Body of pancreas (tissue), 4 donors: ENCODE data around the gene RGMA. TPM values are rescaled to one million over a fixed set of nuclear protein-coding genes. Genes with fewer than 3 reads are reported as not detected.

ENCODE experiments used
- ATAC-seq: fragments of 150-250 bp; one replicate; pipeline ENCODE4 v1.9.1; 2016
- DNase-seq, 4 donors: peaks; one replicate each; pipeline ENCODE4 v3.0.0-alpha.2; 2019
- H3K27ac ChIP-seq, 4 donors: fragments of 200-600 bp; sonication (generic); 1 replicate in 3 of 4; 2 replicates in 1 of 4; pipeline versions ENCODE4 v1.5.1 to v1.6.1; 2016 to 2019; ENCODE audit warnings: mild to moderate bottlenecking in 1 of 4, mixed read lengths in 1 of 4, moderate library complexity in 1 of 4
- H3K27me3 ChIP-seq, 2 donors: fragments of 200-600 bp; sonication (generic); one replicate each; pipeline ENCODE4 v1.6.0; 2016; ENCODE audit warnings: mild to moderate bottlenecking in 1 of 2
- H3K36me3 ChIP-seq, 2 donors: fragments of 200-600 bp; sonication (generic); replicated peaks in 1 of 2; 2 replicates each; pipeline ENCODE4 v1.5.1; 2016; ENCODE audit warnings: low read depth in 2 of 2; ENCODE audit not compliant: insufficient read depth in 1 of 2
- H3K4me1 ChIP-seq: fragments of 200-600 bp; sonication (generic); one replicate; pipeline ENCODE4 v1.6.0; 2016
- H3K4me3 ChIP-seq, 2 donors: fragments of 200-600 bp; sonication (generic); 1 replicate in 1 of 2; 2 replicates in 1 of 2; pipeline ENCODE4 v1.5.1; 2016 to 2019
- H3K9me3 ChIP-seq, 3 donors: fragments of 200-600 bp; sonication (generic); 1 replicate in 2 of 3; 2 replicates in 1 of 3; pipeline ENCODE4 v1.5.1; 2016
- POLR2A ChIP-seq, 3 donors: fragments of 450-650 bp; IDR thresholded peaks; one replicate each; pipeline ENCODE4 v1.6.1; 2016; ENCODE audit warnings: antibody characterized with exemption in 3 of 3, mild to moderate bottlenecking in 2 of 3
- WGBS, 2 donors: methylation state at CpG; one replicate each; pipeline ENCODE4 v1.1.5; 2017; 5-methylcytosine and 5-hydroxymethylcytosine counted together
- intact Hi-C: fragments of 100-400 bp; cut with DNase I; formaldehyde crosslinking; loops from one replicate; pipeline ENCODE4 v1.15.1; 2023
- total RNA-seq, 2 donors: library from RNA; depleted of rRNA; stranded (reverse); fragments of >200 nt; gene quantifications; one replicate each; pipeline ENCODE4 v1.1.0, GENCODE V29; 2016
- TF ChIP-seq, protein P1 (sequence below), 7 experiments: fragments of 450-650 bp in 4 of 7; fragments of 200-600 bp in 3 of 7; sonication (generic) in 3 of 7; IDR thresholded peaks; one replicate each; pipeline ENCODE4 v1.5.1; 2016 to 2019; ENCODE audit warnings: antibody characterized with exemption in 7 of 7

Gene RGMA
- total RNA-seq, 2 donors from 2014 or later = 8.8 to 9.2 TPM

GRCh38 chr15:92997821-92998220 lies 91.2 kb downstream of the RGMA start:
- Histone ChIP-seq H3K36me3 (peaks cover 16 to 65% of the 10 kb centered on the region in 2 donors), H3K4me1 (no peaks in the 10 kb centered on the region), H3K9me3 (no peaks in the 10 kb centered on the region), H3K27me3 (no peaks in the 10 kb centered on the region), H3K27ac (no peak overlapping the region), H3K4me3 (no peak overlapping the region)
- WGBS, 2 donors = 89 to 91% methylated on average over 6 of the region's 6 CpGs
- ATAC-seq (no peak), DNase-seq (no peak)
- intact Hi-C loops = loop anchor here (10.0 kb wide), 1 partner anchor 53 kb away; no protein-coding TSS in a partner anchor
- no peak for TF ChIP-seq POLR2A (IDR thresholded peaks at IDR 0.05)
- TF ChIP-seq, protein P1, sequence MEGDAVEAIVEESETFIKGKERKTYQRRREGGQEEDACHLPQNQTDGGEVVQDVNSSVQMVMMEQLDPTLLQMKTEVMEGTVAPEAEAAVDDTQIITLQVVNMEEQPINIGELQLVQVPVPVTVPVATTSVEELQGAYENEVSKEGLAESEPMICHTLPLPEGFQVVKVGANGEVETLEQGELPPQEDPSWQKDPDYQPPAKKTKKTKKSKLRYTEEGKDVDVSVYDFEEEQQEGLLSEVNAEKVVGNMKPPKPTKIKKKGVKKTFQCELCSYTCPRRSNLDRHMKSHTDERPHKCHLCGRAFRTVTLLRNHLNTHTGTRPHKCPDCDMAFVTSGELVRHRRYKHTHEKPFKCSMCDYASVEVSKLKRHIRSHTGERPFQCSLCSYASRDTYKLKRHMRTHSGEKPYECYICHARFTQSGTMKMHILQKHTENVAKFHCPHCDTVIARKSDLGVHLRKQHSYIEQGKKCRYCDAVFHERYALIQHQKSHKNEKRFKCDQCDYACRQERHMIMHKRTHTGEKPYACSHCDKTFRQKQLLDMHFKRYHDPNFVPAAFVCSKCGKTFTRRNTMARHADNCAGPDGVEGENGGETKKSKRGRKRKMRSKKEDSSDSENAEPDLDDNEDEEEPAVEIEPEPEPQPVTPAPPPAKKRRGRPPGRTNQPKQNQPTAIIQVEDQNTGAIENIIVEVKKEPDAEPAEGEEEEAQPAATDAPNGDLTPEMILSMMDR (IDR thresholded peaks at IDR 0.05) = no peak

GRCh38 chr15:92992720-92993119 lies 96.3 kb downstream of the RGMA start:
- Histone ChIP-seq H3K4me3 (no peak overlapping the region), H3K4me1 (no peaks in the 10 kb centered on the region), H3K9me3 (no peaks in the 10 kb centered on the region), H3K36me3 (peaks cover 11 to 54% of the 10 kb centered on the region in 2 donors), H3K27me3 (no peaks in the 10 kb centered on the region), H3K27ac (no peak overlapping the region)
- intact Hi-C loops = loop anchor here (10.0 kb wide), 1 partner anchor 48 kb away; no protein-coding TSS in a partner anchor
- DNase-seq (no peak), ATAC-seq (no peak)
- TF ChIP-seq, protein P1 (IDR thresholded peaks at IDR 0.05) = no peak
- no peak for TF ChIP-seq POLR2A (IDR thresholded peaks at IDR 0.05)
- 85 to 91% methylated on average over 9 of the region's 9 CpGs for WGBS, 2 donors

- H3K36me3 ChIP-seq = peaks cover 13 to 55% of the 10 kb centered on the region in 2 donors
- no peak overlapping the region for H3K4me3 ChIP-seq
- no peak for ATAC-seq
- H3K27me3 ChIP-seq = no peaks in the 10 kb centered on the region
- no peak overlapping the region for H3K27ac ChIP-seq
- H3K9me3 ChIP-seq = no peaks in the 10 kb centered on the region
- TF ChIP-seq, protein P1 (IDR thresholded peaks at IDR 0.05) = no peak
- no peak for TF ChIP-seq POLR2A (IDR thresholded peaks at IDR 0.05)
- DNase-seq = no peak
- intact Hi-C loops = loop anchor here (10.0 kb wide), 1 partner anchor 45 kb away; no protein-coding TSS in a partner anchor
- no peaks in the 10 kb centered on the region for H3K4me1 ChIP-seq
- 88 to 95% methylated on average over 2 of the region's 2 CpGs for WGBS, 2 donors
Measured at GRCh38 chr15:92990031-92990430, 99.0 kb downstream of the RGMA start.

DNA sequence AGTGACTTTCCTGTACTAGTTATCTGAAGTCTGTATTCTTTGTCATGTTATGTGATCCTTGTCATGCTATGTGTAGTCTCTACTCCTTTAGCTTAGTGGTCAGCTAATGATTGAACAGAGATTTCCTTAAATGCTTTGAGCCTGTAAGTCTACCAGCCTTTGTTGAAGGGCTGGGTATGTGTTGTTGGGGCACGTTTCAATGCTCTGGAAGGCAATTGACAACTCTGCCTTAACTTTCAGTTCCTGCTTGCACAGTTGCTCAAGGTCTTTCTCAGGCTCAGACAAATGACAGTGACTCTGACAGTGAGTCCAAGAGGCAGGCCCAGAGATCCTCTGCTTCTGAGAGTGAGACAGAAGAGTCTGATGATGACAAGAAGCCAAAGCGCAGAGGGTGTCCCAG lies 99.5 kb downstream of the RGMA start:
- H3K27ac ChIP-seq = no peak overlapping the region
- ATAC-seq = no peak
- intact Hi-C loops = no loop called here

More for the DNA sequence above, 99.5 kb downstream of the RGMA start:
- peaks cover 15 to 56% of the 10 kb centered on the region in 2 donors for H3K36me3 ChIP-seq
- no peak for TF ChIP-seq POLR2A (IDR thresholded peaks at IDR 0.05)
- TF ChIP-seq, protein P1 (IDR thresholded peaks at IDR 0.05) = no peak
- 69 to 94% methylated on average over 2 of the region's 2 CpGs for WGBS, 2 donors
- no peaks in the 10 kb centered on the region for H3K27me3 ChIP-seq
- no peaks in the 10 kb centered on the region for H3K4me1 ChIP-seq
- H3K9me3 ChIP-seq = no peaks in the 10 kb centered on the region
- DNase-seq = no peak
- H3K4me3 ChIP-seq = no peak overlapping the region

Other genes with a start within 250 kb of the RGMA start
- gene CHD2, start 188.9 kb downstream of the RGMA start, total RNA-seq = 10 to 100 TPM; 63.9 to 70.0 TPM